ENCODE data around the gene SMPD3. TPM values are rescaled to one million over a fixed set of nuclear protein-coding genes. Genes with fewer than 3 reads are reported as not detected.

SMPD3 gene
- total and polyA plus RNA-seq, 12 donors: 0.03 to 1.2 (median 0.22) TPM; not detected in 1

DNA sequence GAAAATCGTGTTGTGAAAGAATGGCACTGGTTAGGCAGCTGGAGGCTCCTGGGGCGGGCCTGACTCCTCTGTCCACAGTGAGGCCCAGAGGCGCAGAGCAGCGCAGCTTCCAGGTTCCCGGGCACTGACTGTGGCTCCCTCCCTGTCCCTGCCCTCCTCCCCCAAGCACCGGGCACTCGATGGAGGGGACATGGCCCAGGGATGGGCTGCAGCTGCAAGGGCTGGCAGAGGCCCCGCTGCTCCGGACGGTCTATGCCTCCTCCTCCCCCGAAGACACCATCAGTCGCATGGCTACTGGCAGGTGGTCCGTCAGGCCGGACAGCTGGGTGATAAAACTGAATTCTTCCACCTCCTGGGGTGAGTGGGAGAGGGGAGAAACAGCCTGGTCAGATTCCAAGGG, 87.4 kb downstream of the SMPD3 start:
- 76 to 78% methylated on average over 13 to 14 of the region's 14 CpGs for WGBS, 2 donors
- Histone ChIP-seq H3K9me3 (no peaks in the 10 kb centered on the region), H3K4me3 (no peak overlapping the region), H3K4me1 (peaks cover 0 to 35% (median 0%) of the 10 kb centered on the region in 9 donors), H3K27ac (no peak overlapping the region), H3K27me3 (peaks cover 0 to 23% (median 3%) of the 10 kb centered on the region in 7 donors), H3K36me3 (peaks cover 0 to 46% (median 28%) of the 10 kb centered on the region in 9 donors)
- ATAC-seq (no peak), DNase-seq (no peak)
- TF ChIP-seq, protein P1, sequence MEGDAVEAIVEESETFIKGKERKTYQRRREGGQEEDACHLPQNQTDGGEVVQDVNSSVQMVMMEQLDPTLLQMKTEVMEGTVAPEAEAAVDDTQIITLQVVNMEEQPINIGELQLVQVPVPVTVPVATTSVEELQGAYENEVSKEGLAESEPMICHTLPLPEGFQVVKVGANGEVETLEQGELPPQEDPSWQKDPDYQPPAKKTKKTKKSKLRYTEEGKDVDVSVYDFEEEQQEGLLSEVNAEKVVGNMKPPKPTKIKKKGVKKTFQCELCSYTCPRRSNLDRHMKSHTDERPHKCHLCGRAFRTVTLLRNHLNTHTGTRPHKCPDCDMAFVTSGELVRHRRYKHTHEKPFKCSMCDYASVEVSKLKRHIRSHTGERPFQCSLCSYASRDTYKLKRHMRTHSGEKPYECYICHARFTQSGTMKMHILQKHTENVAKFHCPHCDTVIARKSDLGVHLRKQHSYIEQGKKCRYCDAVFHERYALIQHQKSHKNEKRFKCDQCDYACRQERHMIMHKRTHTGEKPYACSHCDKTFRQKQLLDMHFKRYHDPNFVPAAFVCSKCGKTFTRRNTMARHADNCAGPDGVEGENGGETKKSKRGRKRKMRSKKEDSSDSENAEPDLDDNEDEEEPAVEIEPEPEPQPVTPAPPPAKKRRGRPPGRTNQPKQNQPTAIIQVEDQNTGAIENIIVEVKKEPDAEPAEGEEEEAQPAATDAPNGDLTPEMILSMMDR (IDR thresholded peaks at IDR 0.05): no peak
- intact Hi-C loops (cut with DNase I): loop anchor here in 1 of 10 donors (10.0 kb wide), 1 partner anchor 144 kb away; no protein-coding TSS in a partner anchor

DNA sequence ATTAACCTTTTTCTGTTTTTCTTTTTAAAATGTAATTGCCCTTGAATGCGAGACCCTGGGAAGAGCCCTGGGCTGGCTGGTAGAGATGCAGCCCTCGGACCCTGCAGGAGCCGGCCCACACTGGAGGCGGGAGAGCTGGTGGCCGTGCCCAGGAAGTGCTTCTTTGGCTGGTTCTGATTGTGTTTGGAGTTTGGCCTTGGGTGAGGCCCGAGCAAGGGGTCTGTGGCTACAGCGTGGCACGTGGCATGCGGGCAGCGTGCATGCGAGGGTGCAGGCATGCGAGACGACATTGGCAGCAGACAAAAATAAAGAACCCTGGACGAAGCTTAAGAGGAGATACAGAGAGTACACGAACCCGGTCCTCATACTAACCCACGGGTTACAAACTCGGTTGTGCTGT, 87.8 kb downstream of the SMPD3 start:
- no peak overlapping the region for H3K27ac ChIP-seq
- intact Hi-C loops (cut with DNase I): loop anchor here in 1 of 10 donors (10.0 kb wide), 1 partner anchor 144 kb away; no protein-coding TSS in a partner anchor
- TF ChIP-seq, protein P1 (IDR thresholded peaks at IDR 0.05): no peak
- no peak for DNase-seq
- no peak overlapping the region for H3K4me3 ChIP-seq
- peaks cover 0 to 35% (median 0%) of the 10 kb centered on the region in 9 donors for H3K4me1 ChIP-seq
- 92 to 93% methylated on average over 18 of the region's 18 CpGs for WGBS, 2 donors
- no peak for ATAC-seq
- peaks cover 0 to 50% (median 32%) of the 10 kb centered on the region in 9 donors for H3K36me3 ChIP-seq
- H3K27me3 ChIP-seq: peaks cover 0 to 20% (median 0%) of the 10 kb centered on the region in 7 donors
- no peaks in the 10 kb centered on the region for H3K9me3 ChIP-seq

DNA sequence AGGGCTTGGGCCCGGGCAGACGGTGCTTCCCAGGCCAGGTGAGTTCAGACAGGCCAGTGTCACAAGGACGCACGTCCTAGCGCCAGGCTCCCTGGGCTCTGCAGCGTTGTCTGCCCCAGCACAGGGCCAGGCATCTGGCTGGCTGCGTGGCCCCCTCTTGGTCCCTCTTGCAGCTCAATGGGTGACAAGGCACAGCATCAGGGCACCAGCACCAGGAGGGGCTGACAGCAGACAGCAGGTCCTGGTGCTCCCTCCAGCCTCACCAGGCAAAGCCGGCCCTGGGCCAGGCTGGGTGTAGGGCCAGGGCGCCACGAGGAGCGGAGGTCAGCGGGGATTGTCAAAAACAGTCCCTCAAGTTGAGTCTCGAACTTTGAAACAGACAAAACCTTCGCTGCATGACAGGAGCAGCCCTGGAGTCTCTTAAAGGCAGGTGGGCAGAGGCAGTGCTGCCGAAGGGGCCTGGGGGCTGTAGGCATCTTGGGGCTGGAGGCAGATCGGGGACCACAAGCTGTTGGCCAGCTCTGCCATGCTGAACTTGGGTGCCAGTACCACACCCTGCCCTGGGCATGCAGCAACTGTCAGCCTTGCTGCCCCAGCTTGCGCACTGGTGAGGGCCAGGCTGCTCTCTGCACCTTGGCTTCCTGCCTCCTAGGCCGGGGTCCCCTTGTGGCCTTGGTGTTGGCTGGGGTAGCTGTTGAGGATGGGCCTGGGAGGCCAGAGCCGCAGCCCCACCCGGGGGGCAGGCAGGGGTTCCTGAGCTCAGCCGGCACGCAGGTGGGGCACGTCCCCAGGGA, 88.7 kb downstream of the SMPD3 start:
- Histone ChIP-seq H3K4me3 (no peak overlapping the region), H3K27me3 (peaks cover 0 to 11% (median 0%) of the 10 kb centered on the region in 7 donors), H3K27ac (no peak overlapping the region), H3K4me1 (peaks cover 0 to 25% (median 0%) of the 10 kb centered on the region in 9 donors), H3K36me3 (peaks cover 0 to 59% (median 33%) of the 10 kb centered on the region in 9 donors), H3K9me3 (no peaks in the 10 kb centered on the region)
- DNase-seq (no peak), ATAC-seq (no peak)
- TF ChIP-seq, protein P1 (IDR thresholded peaks at IDR 0.05): no peak
- intact Hi-C loops (cut with DNase I): loop anchor here in 1 of 10 donors (10.0 kb wide), 1 partner anchor 145 kb away; no protein-coding TSS in a partner anchor
- 80 to 86% methylated on average over 23 of the region's 23 CpGs for WGBS, 2 donors

DNA sequence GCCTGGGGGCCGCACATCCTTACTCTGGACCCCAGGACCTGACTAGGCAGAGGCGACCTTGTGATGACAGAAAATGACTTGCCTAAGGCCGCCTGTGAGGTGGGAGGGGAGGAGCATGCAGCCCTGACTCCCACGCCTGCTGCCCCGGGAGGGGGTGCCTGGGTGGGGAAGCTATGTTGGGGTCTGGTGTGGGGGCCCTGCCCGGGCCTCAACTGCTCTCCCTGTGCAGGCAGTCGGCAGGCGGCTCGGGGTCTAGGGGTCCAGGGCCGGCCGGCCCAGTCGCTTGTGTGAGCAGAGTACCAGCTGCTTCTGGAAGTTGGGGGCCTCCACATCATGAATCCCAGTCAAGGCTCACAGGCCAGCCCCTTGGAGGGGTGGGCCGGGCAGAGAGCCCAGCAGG, 89.4 kb downstream of the SMPD3 start:
- no peak overlapping the region for H3K4me3 ChIP-seq
- TF ChIP-seq, protein P1 (IDR thresholded peaks at IDR 0.05): no peak
- peaks cover 0 to 66% (median 36%) of the 10 kb centered on the region in 9 donors for H3K36me3 ChIP-seq
- H3K27me3 ChIP-seq: peaks cover 0 to 5% (median 0%) of the 10 kb centered on the region in 7 donors
- H3K9me3 ChIP-seq: no peaks in the 10 kb centered on the region
- intact Hi-C loops (cut with DNase I): no loop called here
- WGBS, 2 donors: 88 to 89% methylated on average over 13 of the region's 13 CpGs
- H3K27ac ChIP-seq: no peak overlapping the region
- peaks cover 0 to 19% (median 0%) of the 10 kb centered on the region in 9 donors for H3K4me1 ChIP-seq
- peak in 1 of 8 donors; percentile 2 for ATAC-seq
- DNase-seq: no peak
